Sigmoid colon (tissue), 7 donors: ENCODE results near the gene ALPP. TPM values are rescaled to one million over a fixed set of nuclear protein-coding genes. Genes with fewer than 3 reads are reported as not detected.
"Not testable (repeated sequence)": the region's sequence is repeated elsewhere in the genome, so short reads cannot be mapped to it uniquely, and the experiment has no call there.

Experiments
- DNase-seq: peaks from one replicate; pipeline ENCODE4 v3.0.0-alpha.2; 2019
- H3K27ac ChIP-seq, 4 donors: fragments of 200-600 bp; sonication (generic); one replicate each; pipeline ENCODE4 v1.5.1; 2016 to 2019; ENCODE audit warnings: mild to moderate bottlenecking in 1 of 4
- H3K27me3 ChIP-seq, 3 donors: fragments of 200-600 bp; sonication (generic); one replicate each; pipeline ENCODE4 v1.5.1; 2019; ENCODE audit warnings: mild to moderate bottlenecking in 1 of 3
- H3K36me3 ChIP-seq, 4 donors: fragments of 200-600 bp; sonication (generic); one replicate each; pipeline ENCODE4 v1.5.1; 2016 to 2019
- H3K4me1 ChIP-seq, 4 donors: fragments of 200-600 bp; sonication (generic); one replicate each; pipeline ENCODE4 v1.5.1; 2017 to 2019
- H3K4me3 ChIP-seq, 4 donors: fragments of 200-600 bp; sonication (generic); one replicate each; pipeline ENCODE4 v1.5.1; 2017 to 2019; ENCODE audit warnings: mild to moderate bottlenecking in 2 of 4, moderate library complexity in 1 of 4
- H3K9me3 ChIP-seq, 4 donors: fragments of 200-600 bp in 3 of 4; sonication (generic) in 3 of 4; one replicate each; pipeline versions ENCODE4 v1.5.1 to v1.6.1; 2013 to 2019
- EP300 ChIP-seq, 4 donors: sonication (generic); formaldehyde crosslinking; IDR thresholded peaks; one replicate each; pipeline ENCODE4 v1.6.1; 2017; ENCODE audit warnings: antibody characterized with exemption in 4 of 4
- POLR2A ChIP-seq, 2 donors: fragments of 450-650 bp; IDR thresholded peaks; one replicate each; pipeline ENCODE4 v1.6.1; 2016; ENCODE audit warnings: antibody characterized with exemption in 2 of 2, mild to moderate bottlenecking in 2 of 2, moderate library complexity in 2 of 2
- POLR2AphosphoS5 ChIP-seq, 4 donors: sonication (generic); formaldehyde crosslinking; IDR thresholded peaks; one replicate each; pipeline ENCODE4 v1.6.1; 2017; ENCODE audit warnings: antibody characterized with exemption in 4 of 4
- WGBS, 2 donors: extraction: QIAGEN DNeasy Blood & Tissue Kit; methylation state at CpG; one replicate each; pipeline ENCODE4 v1.1.7; 2013; 5-methylcytosine and 5-hydroxymethylcytosine counted together
- intact Hi-C: fragments of 100-400 bp; cut with DNase I; formaldehyde crosslinking; loops from one replicate; pipeline ENCODE4 v1.15.1; 2023
- polyA plus RNA-seq, 3 donors: library from polyadenylated mRNA; stranded (reverse); fragments of 200-250 nt; gene quantifications; one replicate each; pipeline ENCODE4 v1.2.3, GENCODE V29; 2013
- total RNA-seq, 4 donors: library from RNA; depleted of rRNA; stranded (reverse); fragments of >200 nt; gene quantifications; one replicate each; pipeline ENCODE4 v1.1.0, GENCODE V29; 2016
- TF ChIP-seq, protein P1 (sequence below), 4 experiments: fragments of 450-650 bp in 3 of 4; fragments of 200-600 bp in 1 of 4; IDR thresholded peaks; one replicate each; pipeline ENCODE4 v1.5.1; 2016 to 2019; ENCODE audit warnings: antibody characterized with exemption in 4 of 4, mild to moderate bottlenecking in 3 of 4, moderate library complexity in 2 of 4
- donor health status: healthy with polysubstance abuse.
- donor health status: Bipolar disorder and iron deficiency.
- donor health status: healthy.

Gene ALPP
- total and polyA plus RNA-seq, 7 donors: 0.03 TPM; not detected in 6

- no peak overlapping the region for H3K27ac ChIP-seq
- intact Hi-C loops: no loop called here
- H3K4me1 ChIP-seq: no peaks in the 10 kb centered on the region
- H3K36me3 ChIP-seq: peaks cover 0 to 14% (median 3%) of the 10 kb centered on the region in 4 donors
- no peak overlapping the region for H3K4me3 ChIP-seq
- 93 to 96% methylated on average over 4 of the region's 4 CpGs for WGBS, 2 donors
- H3K9me3 ChIP-seq: no peaks in the 10 kb centered on the region
- TF ChIP-seq POLR2AphosphoS5 (IDR thresholded peaks at IDR 0.05) (no peak), POLR2A (IDR thresholded peaks at IDR 0.05) (no peak), EP300 (IDR thresholded peaks at IDR 0.05) (no peak)
- TF ChIP-seq, protein P1, sequence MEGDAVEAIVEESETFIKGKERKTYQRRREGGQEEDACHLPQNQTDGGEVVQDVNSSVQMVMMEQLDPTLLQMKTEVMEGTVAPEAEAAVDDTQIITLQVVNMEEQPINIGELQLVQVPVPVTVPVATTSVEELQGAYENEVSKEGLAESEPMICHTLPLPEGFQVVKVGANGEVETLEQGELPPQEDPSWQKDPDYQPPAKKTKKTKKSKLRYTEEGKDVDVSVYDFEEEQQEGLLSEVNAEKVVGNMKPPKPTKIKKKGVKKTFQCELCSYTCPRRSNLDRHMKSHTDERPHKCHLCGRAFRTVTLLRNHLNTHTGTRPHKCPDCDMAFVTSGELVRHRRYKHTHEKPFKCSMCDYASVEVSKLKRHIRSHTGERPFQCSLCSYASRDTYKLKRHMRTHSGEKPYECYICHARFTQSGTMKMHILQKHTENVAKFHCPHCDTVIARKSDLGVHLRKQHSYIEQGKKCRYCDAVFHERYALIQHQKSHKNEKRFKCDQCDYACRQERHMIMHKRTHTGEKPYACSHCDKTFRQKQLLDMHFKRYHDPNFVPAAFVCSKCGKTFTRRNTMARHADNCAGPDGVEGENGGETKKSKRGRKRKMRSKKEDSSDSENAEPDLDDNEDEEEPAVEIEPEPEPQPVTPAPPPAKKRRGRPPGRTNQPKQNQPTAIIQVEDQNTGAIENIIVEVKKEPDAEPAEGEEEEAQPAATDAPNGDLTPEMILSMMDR (IDR thresholded peaks at IDR 0.05): no peak
- no peaks in the 10 kb centered on the region for H3K27me3 ChIP-seq
- peak; percentile 38 for DNase-seq
These were observed 42.7 kb upstream of the ALPP start for GRCh38 chr2:232335859-232336215.

DNA sequence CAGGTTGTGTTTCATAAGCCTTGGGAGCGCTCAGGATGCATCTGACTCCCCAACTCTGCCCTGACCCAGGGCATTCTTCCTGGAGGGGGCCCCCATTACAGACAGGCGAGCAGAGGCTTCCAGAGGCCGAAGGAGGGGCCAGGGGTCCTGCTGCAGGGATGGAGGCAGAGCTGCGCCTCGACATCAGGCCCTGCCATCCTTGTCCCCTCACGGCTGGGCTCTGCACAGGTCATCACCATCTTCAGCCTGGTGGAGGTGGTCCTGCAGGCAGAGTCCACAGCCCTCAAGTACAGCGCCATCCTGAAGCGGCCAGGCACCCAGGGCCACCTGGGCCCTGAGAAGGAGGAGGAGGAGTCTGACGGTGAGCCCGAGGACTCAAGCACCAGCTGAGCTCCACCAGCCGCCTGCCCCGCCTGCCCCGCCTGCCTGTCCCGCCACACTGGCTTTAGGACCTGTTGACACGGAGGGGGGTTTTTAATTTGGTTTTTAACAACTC, 42.3 kb upstream of the ALPP start:
- DNase-seq: peak; percentile 50
- Histone ChIP-seq H3K27ac (no peak overlapping the region), H3K4me3 (no peak overlapping the region), H3K4me1 (no peaks in the 10 kb centered on the region), H3K9me3 (no peaks in the 10 kb centered on the region), H3K36me3 (peaks cover 0 to 14% (median 3%) of the 10 kb centered on the region in 4 donors), H3K27me3 (no peaks in the 10 kb centered on the region)
- WGBS, 2 donors: 89 to 94% methylated on average over 15 of the region's 15 CpGs
- TF ChIP-seq, protein P1 (IDR thresholded peaks at IDR 0.05): no peak
- no peak for TF ChIP-seq EP300 (IDR thresholded peaks at IDR 0.05)
- no peak for TF ChIP-seq POLR2A (IDR thresholded peaks at IDR 0.05)
- TF ChIP-seq POLR2AphosphoS5 (IDR thresholded peaks at IDR 0.05): no peak
- intact Hi-C loops: no loop called here

DNA sequence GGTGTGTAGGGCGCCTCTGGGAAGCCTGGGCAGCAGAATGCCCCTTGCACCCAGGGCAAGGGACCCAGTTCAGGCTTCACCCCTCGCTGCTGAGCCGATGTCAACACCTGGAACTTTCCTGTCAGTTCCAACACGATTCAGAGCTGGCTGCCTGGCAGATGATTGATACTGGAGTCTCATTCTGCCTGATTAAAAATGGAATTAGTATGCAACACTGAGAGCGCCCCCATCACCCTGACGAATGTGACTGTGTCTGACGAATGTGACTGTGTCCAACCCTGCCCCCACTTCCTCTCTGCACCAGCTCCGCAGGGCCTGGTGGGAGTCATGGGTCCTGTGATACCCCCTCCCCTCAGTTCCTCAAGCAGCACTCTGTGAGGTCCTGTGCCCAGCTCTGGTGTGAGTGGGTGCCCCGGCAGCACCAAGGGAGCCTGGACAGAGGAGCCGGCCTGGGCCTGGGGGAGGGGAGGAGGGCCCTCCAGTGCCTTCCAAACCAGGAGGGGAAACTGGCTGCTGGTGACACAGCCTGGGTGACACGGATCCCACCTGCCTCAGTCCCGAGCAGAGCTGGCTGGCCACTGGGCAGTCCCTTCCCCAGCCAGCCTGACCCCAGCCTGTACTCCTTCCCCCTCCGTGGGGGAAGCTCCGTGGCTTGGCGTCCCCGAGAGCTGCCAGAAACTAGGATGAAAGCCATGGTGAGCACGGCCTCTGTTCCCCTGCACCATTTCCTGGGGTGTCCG, 41.4 kb upstream of the ALPP start:
- H3K27me3 ChIP-seq: no peaks in the 10 kb centered on the region
- H3K9me3 ChIP-seq: no peaks in the 10 kb centered on the region
- no peak overlapping the region for H3K27ac ChIP-seq
- TF ChIP-seq POLR2AphosphoS5 (IDR thresholded peaks at IDR 0.05) (no peak), POLR2A (IDR thresholded peaks at IDR 0.05) (no peak)
- TF ChIP-seq, protein P1 (IDR thresholded peaks at IDR 0.05): no peak
- 88 to 89% methylated on average over 18 of the region's 18 CpGs for WGBS, 2 donors
- intact Hi-C loops: no loop called here
- peaks cover 0 to 14% (median 3%) of the 10 kb centered on the region in 4 donors for H3K36me3 ChIP-seq
- DNase-seq: peak; percentile 37
- no peak overlapping the region for H3K4me3 ChIP-seq
- H3K4me1 ChIP-seq: no peaks in the 10 kb centered on the region

DNA sequence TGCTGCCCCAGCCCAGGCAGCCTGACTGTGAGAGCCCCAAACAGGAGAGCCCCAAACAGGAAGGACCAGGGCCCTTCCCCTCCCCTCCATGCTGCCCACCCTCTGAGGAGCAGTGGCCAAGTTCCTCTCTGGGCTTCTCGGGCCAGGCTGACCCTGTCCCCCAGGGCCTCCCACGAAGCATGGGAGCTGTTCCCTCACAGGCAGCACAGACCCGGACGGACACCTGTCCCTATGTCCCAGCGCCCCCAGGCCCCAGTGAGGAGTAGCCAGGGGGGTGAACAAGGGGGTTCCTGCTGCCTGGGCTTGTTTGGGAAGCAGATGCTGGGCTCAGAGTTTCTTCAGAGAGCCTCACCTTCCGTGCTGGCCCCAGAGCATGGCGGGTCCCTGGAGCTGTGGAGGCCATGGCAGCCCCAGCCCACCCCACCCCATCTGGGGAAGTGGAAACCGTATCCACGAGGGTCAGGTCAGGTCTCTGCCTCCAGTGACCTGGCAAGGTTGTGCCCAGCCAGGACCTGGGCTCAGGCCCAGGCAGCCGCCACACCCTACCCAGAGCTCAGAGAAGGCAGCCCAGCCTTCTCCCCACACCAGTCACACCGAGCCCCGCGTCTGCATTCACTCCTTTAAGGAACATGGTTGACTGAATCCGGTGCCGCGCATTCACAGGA, 40.3 kb upstream of the ALPP start:
- DNase-seq: peak; percentile 35
- peaks cover 0 to 14% (median 3%) of the 10 kb centered on the region in 4 donors for H3K36me3 ChIP-seq

DNA sequence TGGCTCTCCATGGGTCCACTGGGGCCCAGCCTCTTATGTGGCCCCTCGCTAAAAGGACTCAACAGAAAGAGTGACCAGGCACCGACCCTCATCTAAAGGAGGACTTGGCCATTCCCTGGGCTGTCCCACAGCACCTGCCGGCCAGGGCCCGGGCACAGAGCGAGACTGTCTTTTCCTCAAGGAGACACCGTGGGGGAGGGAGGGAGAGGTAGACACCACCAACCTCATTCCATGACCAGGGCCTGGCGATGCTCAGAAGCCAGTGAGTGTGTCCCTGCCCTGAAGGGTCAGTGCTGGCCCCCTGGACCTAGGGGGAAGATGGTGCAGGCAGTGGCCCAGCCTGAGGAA, 39.8 kb upstream of the ALPP start:
- Histone ChIP-seq H3K9me3 (no peaks in the 10 kb centered on the region), H3K27me3 (no peaks in the 10 kb centered on the region), H3K4me3 (no peak overlapping the region), H3K36me3 (peaks cover 0 to 13% (median 3%) of the 10 kb centered on the region in 4 donors), H3K27ac (no peak overlapping the region), H3K4me1 (no peaks in the 10 kb centered on the region)
- TF ChIP-seq, protein P1 (IDR thresholded peaks at IDR 0.05): no peak
- no peak for TF ChIP-seq POLR2A (IDR thresholded peaks at IDR 0.05)
- TF ChIP-seq EP300 (IDR thresholded peaks at IDR 0.05): no peak
- TF ChIP-seq POLR2AphosphoS5 (IDR thresholded peaks at IDR 0.05): no peak
- intact Hi-C loops: no loop called here
- DNase-seq: peak; percentile 53
- whole genome bisulfite sequencing, 2 donors: 90 to 92% methylated on average over 7 of the region's 7 CpGs

More for the DNA sequence above, 40.3 kb upstream of the ALPP start:
- 85 to 94% methylated on average over 11 to 12 of the region's 16 CpGs for WGBS, 2 donors
- intact Hi-C loops, H3K27ac ChIP-seq, H3K27me3 ChIP-seq, H3K4me3 ChIP-seq, H3K9me3 ChIP-seq, H3K4me1 ChIP-seq: not testable (repeated sequence)
